Mesothelial cell of epicardium (in vitro differentiated cells): Measurements from ENCODE around the gene MACROD2. TPM values are rescaled to one million over a fixed set of nuclear protein-coding genes. Genes with fewer than 3 reads are reported as not detected.

ENCODE experiments used
- DNase-seq, 2 experiments: peaks; one replicate each; pipeline ENCODE4 v3.0.0; 2021; ENCODE audit warnings: low spot score in 2 of 2; ENCODE audit not compliant: unreplicated experiment in 2 of 2
- H3K27ac Mint-ChIP-seq: 2 replicates; pipeline ENCODE4 v1.8.0; 2021; ENCODE audit warnings: mixed read lengths
- H3K27me3 Mint-ChIP-seq: 2 replicates; pipeline ENCODE4 v1.8.0; 2021; ENCODE audit warnings: low read depth, mixed read lengths
- H3K36me3 Mint-ChIP-seq: 2 replicates; pipeline ENCODE4 v1.8.0; 2021; ENCODE audit warnings: mixed read lengths
- H3K4me1 Mint-ChIP-seq: 2 replicates; pipeline ENCODE4 v1.8.0; 2021; ENCODE audit warnings: mixed read lengths
- H3K4me3 Mint-ChIP-seq: 2 replicates; pipeline ENCODE4 v1.8.0; 2021; ENCODE audit warnings: mild to moderate bottlenecking, moderate library complexity, mixed read lengths
- H3K9me3 Mint-ChIP-seq: 2 replicates; pipeline ENCODE4 v1.8.0; 2021; ENCODE audit warnings: mixed read lengths
- CTCF ChIP-seq: fragments of 200-600 bp; sonication (generic); IDR thresholded peaks from one replicate; pipeline ENCODE4 v1.5.0; 2021; ENCODE audit warnings: antibody characterized with exemption; ENCODE audit not compliant: unreplicated experiment
- total RNA-seq: library from RNA; stranded (reverse); gene quantifications from 3 replicates; pipeline ENCODE4 v1.2.1, GENCODE V29; 2021

The MACROD2 gene
- total RNA-seq, 1 donor from 2014 or later = 10.0 TPM

DNA sequence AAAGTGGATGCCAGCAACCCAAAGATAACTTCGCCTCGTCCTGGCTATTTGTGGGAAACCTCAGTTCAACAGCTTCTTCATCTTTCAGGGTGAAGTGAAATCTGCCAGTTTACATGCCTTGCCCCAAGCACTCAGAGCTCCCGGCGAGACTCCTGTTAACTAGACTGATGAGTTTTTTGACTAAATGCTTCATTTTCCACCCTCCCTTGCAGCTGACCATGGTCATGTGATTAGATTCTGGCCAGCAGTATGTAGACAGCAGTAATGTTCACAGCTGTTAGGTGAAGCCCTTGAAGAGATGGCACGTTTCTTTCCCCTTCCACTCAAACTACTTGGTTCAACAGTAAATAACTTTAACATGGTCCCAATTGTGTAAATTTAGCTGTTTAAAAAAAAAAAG, 1060.9 kb downstream of the MACROD2 start:
- Mint-ChIP-seq H3K4me1 (peaks cover 26% of the 10 kb centered on the region), H3K27ac (peak overlapping the region; percentile 60), H3K9me3 (peaks cover 23% of the 10 kb centered on the region), H3K36me3 (peaks cover 12% of the 10 kb centered on the region), H3K27me3 (no peaks in the 10 kb centered on the region), H3K4me3 (no peak overlapping the region)
- no peak for TF ChIP-seq CTCF
- DNase-seq = no peak

GRCh38 chr20:15058841-15059240, 1063.5 kb downstream of the MACROD2 start:
- no peaks in the 10 kb centered on the region for H3K27me3 Mint-ChIP-seq
- no peak for DNase-seq
- peaks cover 47% of the 10 kb centered on the region for H3K4me1 Mint-ChIP-seq
- no peak overlapping the region for H3K27ac Mint-ChIP-seq
- peaks cover 2% of the 10 kb centered on the region for H3K9me3 Mint-ChIP-seq
- peaks cover under 1% of the 10 kb centered on the region for H3K36me3 Mint-ChIP-seq
- no peak overlapping the region for H3K4me3 Mint-ChIP-seq
- TF ChIP-seq CTCF = no peak

DNA sequence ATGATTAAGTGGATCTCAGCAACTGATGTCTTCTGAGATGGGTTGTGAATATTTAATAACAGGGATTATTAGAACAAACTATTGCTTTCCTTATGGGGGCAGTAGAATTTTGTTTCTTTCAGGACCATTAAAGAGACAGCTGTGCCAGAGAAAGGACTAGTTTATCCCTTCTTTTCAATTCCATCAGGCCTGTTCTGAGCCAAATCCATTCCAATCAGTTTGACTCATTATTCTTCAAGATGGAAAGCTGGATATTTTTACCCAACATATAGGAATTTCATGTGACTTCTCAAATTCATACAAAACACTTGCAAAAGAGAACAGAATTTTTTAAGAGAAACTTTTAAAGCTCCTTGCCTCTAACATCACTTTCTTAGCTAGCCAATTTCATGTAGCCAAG, 1064.1 kb downstream of the MACROD2 start:
- no peak overlapping the region for H3K4me3 Mint-ChIP-seq
- DNase-seq = no peak

DNA sequence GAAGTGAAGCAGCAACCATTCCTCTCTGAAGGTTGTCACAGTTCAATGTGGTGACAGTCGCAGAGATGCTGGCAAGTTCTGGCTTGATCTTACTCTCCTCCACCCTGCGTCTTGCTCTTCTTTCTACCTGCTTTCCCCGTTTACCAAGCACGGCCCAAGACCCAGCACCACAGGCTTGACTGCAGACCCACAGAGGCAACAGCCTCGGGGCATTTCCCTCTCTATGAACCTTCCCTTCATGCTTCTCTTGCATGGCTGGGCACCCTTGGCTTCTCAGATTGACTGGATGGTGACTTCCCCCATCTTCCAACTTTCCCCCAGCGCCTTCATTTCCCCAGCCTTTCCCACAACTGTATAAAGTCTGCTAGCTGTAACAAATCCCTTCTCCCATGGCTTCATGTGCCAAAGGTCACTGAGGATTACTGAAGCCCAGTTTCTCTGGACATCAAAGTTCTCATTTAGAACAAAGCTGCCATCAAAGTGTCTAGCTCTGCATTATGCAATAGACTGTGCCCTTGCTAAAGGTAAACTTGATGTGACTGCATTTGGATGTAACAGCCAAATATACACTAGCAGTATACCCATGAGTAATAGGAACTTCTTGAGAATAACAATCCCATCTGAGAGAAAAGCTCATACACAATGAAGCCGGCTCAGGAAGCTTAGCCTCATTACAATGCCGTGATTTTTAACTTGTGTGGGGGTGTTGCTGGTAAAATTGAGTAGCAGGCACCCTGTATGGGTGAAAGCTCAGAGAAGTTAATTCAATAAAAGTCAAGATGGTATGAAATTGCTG, 1065.1 kb downstream of the MACROD2 start:
- DNase-seq = no peak
- H3K27ac Mint-ChIP-seq = no peak overlapping the region

More for the DNA sequence above, 1064.1 kb downstream of the MACROD2 start:
- H3K36me3 Mint-ChIP-seq = no peaks in the 10 kb centered on the region
- H3K9me3 Mint-ChIP-seq = no peaks in the 10 kb centered on the region
- H3K4me1 Mint-ChIP-seq = peaks cover 49% of the 10 kb centered on the region
- H3K27ac Mint-ChIP-seq = no peak overlapping the region
- TF ChIP-seq CTCF = no peak
- no peaks in the 10 kb centered on the region for H3K27me3 Mint-ChIP-seq

GRCh38 chr20:15061061-15061430, 1065.7 kb downstream of the MACROD2 start:
- Mint-ChIP-seq H3K27ac (peak overlapping the region; percentile 45), H3K4me3 (no peak overlapping the region), H3K27me3 (no peaks in the 10 kb centered on the region), H3K36me3 (no peaks in the 10 kb centered on the region), H3K9me3 (no peaks in the 10 kb centered on the region), H3K4me1 (peaks cover 51% of the 10 kb centered on the region)
- no peak for TF ChIP-seq CTCF
- DNase-seq = no peak

More for the DNA sequence above, 1065.1 kb downstream of the MACROD2 start:
- no peaks in the 10 kb centered on the region for H3K27me3 Mint-ChIP-seq
- no peaks in the 10 kb centered on the region for H3K36me3 Mint-ChIP-seq
- H3K4me3 Mint-ChIP-seq = no peak overlapping the region
- peaks cover 53% of the 10 kb centered on the region for H3K4me1 Mint-ChIP-seq
- H3K9me3 Mint-ChIP-seq = no peaks in the 10 kb centered on the region
- no peak for TF ChIP-seq CTCF

DNA sequence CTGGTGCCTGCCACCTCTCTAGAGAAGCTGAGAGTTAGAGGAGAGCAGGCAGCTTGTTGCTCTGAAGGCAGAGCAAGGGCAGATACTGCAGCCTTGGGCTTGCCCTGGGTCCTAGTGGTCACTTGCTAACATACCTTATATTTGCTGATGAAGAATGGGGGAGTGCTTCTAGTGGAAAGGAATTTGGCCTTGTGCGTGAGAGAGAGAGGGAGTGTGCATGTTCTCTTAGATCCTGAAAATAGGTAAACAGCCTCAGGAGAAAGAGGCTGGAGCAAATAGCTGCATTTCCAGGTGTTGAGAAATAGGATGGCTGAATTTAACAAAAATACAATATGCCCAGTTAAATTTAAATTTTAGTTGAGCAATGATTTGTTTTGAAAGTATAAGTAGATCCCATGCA, 1066.6 kb downstream of the MACROD2 start:
- H3K27ac Mint-ChIP-seq = peak overlapping the region; percentile 45
- no peak for TF ChIP-seq CTCF
- H3K4me1 Mint-ChIP-seq = peaks cover 47% of the 10 kb centered on the region
- no peaks in the 10 kb centered on the region for H3K27me3 Mint-ChIP-seq
- H3K9me3 Mint-ChIP-seq = no peaks in the 10 kb centered on the region
- no peaks in the 10 kb centered on the region for H3K36me3 Mint-ChIP-seq
- H3K4me3 Mint-ChIP-seq = no peak overlapping the region
- DNase-seq = no peak
